GM18511 (cell line): ENCODE measurements around the gene DDX31.
"Not testable (repeated sequence)": the region's sequence is repeated elsewhere in the genome, so short reads cannot be mapped to it uniquely, and the experiment has no call there.

Source experiments
- ATAC-seq: cut with Tn5 transposase; IDR thresholded peaks from one replicate; pipeline ENCODE4 v1.9.1; 2021; ENCODE audit warnings: mild to moderate bottlenecking, moderate library complexity; ENCODE audit not compliant: unreplicated experiment

Gene DDX31

GRCh38 chr9:132582786-132583583 is 86.8 kb downstream of the DDX31 start:
- ATAC-seq: no peak

GRCh38 chr9:132582276-132582785 is 87.5 kb downstream of the DDX31 start, which contains the start of gene BARHL1:
Gene BARHL1, plus strand, starts transcription at chr9:132582606. Its CDS starts 192 bp downstream, at chr9:132582798.
- no peak for ATAC-seq

GRCh38 chr9:132579427-132579798 is 90.4 kb downstream of the DDX31 start:
- no peak for ATAC-seq

- ATAC-seq: no peak
Observed at GRCh38 chr9:132578367-132578932, 91.3 kb downstream of the DDX31 start.

GRCh38 chr9:132577119-132577518 is 92.7 kb downstream of the DDX31 start:
- no peak for ATAC-seq

GRCh38 chr9:132575811-132576210 is 94.0 kb downstream of the DDX31 start:
- no peak for ATAC-seq

- ATAC-seq: no peak
Observed at GRCh38 chr9:132575005-132575609, 94.7 kb downstream of the DDX31 start.

GRCh38 chr9:132572921-132573320 is 96.9 kb downstream of the DDX31 start:
- no peak for ATAC-seq

- ATAC-seq: no peak
Observed at GRCh38 chr9:132571806-132572600, 97.8 kb downstream of the DDX31 start.

GRCh38 chr9:132568787-132569186 is 101.0 kb downstream of the DDX31 start:
- ATAC-seq: not testable (repeated sequence)

GRCh38 chr9:132564526-132564925 is 105.3 kb downstream of the DDX31 start:
- ATAC-seq: no peak

- no peak for ATAC-seq
Observed at GRCh38 chr9:132562306-132562573, 107.5 kb downstream of the DDX31 start.

- no peak for ATAC-seq
Observed at GRCh38 chr9:132560616-132561202, 109.1 kb downstream of the DDX31 start.

- no peak for ATAC-seq
Observed at GRCh38 chr9:132559711-132560110, 110.1 kb downstream of the DDX31 start.

GRCh38 chr9:132557159-132557558 is 112.6 kb downstream of the DDX31 start:
- no peak for ATAC-seq

- no peak for ATAC-seq
Observed at GRCh38 chr9:132556714-132557113, 113.1 kb downstream of the DDX31 start.

GRCh38 chr9:132556235-132556634 is 113.5 kb downstream of the DDX31 start:
- no peak for ATAC-seq

GRCh38 chr9:132555528-132555927 is 114.3 kb downstream of the DDX31 start:
- no peak for ATAC-seq

GRCh38 chr9:132554755-132555154 is 115.0 kb downstream of the DDX31 start:
- no peak for ATAC-seq

GRCh38 chr9:132552041-132552440 is 117.7 kb downstream of the DDX31 start:
- ATAC-seq: no peak

- ATAC-seq: no peak
Observed at GRCh38 chr9:132551556-132551955, 118.2 kb downstream of the DDX31 start.
